ENCODE measurements around the gene ANKRD10.

- no peak for TF ChIP-seq CTCF (conservative IDR thresholded peaks at IDR 0.05)
- TF ChIP-seq ZFX (IDR thresholded peaks at IDR 0.05): no peak
Measured at GRCh38 chr13:110885516-110885915, 29.4 kb downstream of the ANKRD10 start.
